ENCODE measurements around the gene PILRA.
"Not testable (repeated sequence)": the region's sequence is repeated elsewhere in the genome, so short reads cannot be mapped to it uniquely, and the experiment has no call there.

- not testable (repeated sequence) for TF ChIP-seq POLR2AphosphoS5 (IDR thresholded peaks at IDR 0.05); POLR2A (IDR thresholded peaks at IDR 0.05; ENCODE audit: low read depth); CTCF (IDR thresholded peaks at IDR 0.05); EP300 (IDR thresholded peaks at IDR 0.05)
Observed at GRCh38 chr7:100381531-100382233, 8.4 kb downstream of the PILRA start.

Measured in esophagus muscularis mucosa (tissue), 4 donors.